ENCODE data around the gene EVC. TPM values are rescaled to one million over a fixed set of nuclear protein-coding genes. Genes with fewer than 3 reads are reported as not detected.

Gene EVC
- total and polyA plus RNA-seq, 2 of the 8 experiments (the other 6 are each of a cell fraction or from before 2014, with no cell fraction given), result 2.6 to 9.8 TPM

DNA sequence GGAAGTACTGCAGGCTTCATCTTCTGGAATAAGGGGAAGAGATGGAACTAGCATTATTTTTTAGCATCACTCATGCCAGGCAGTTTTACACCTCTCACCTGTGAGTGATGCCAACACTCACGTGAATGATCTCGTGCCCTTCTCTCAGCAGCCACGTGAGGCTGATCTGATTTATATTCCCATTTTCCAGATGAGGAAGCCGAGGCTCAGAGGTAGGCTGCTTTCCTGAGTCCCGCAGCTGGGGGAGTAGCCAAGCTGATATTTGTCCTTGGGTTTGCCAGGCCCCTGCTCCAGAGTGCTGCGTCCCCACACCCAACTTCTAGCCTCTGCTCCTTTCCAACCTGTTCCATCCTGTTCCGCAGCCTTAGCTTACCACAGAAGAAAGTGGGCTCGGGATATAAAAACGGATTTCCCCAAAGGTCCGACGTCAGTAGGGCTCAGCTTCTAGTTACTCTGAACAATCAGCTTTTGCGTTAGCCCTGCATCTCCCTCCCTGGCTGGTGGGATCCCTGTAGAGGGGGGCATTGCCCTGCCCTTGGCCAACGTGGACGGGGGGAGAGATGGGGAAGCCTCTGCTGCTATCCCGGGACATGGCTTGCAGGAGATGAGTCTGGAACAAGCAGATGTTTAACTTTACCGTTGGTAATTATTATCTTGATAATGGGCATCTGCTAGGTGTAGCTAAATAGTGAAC lies 9.3 kb downstream of the EVC start:
- Histone ChIP-seq H3K23me2 (ENCODE audit: low read depth, low read length) (no peaks in the 10 kb centered on the region), H3K79me2 (ENCODE audit: control insufficient read depth in 1 of 2, insufficient read depth in 2 of 2, low read length in 2 of 2) (no peaks in the 10 kb centered on the region), H3K4me1 (replicated peaks in 1 of 4; ENCODE audit: control insufficient read depth in 3 of 4, insufficient read depth in 4 of 4, low read length in 3 of 4) (peaks cover 0 to 2% (median 0%) of the 10 kb centered on the region in 4 experiments; a peak in 2 of 7 replicates), H3K18ac (ENCODE audit: extremely low read depth, low read length) (no peak overlapping the region), H2AFZ (ENCODE audit: low read length) (no peak overlapping the region), H4K5ac (ENCODE audit: insufficient read length, low read depth, low read length) (no peak overlapping the region), H3K23ac (ENCODE audit: insufficient read length) (no peak overlapping the region), H3K56ac (replicated peaks; ENCODE audit: insufficient read length, low read depth, low read length) (no peak overlapping the region), H3K27ac (ENCODE audit: low read depth, low read length) (no peak overlapping the region), H2BK120ac (replicated peaks; ENCODE audit: low read depth, low read length) (no peak overlapping the region), H3K9ac (replicated peaks in 1 of 4; ENCODE audit: extremely low read depth in 1 of 4, low read depth in 3 of 4, low read length in 3 of 4) (no peak overlapping the region), H3K4ac (replicated peaks; ENCODE audit: insufficient read length, low read depth, low read length) (no peak overlapping the region), H4K20me1 (replicated peaks in 1 of 2; ENCODE audit: control insufficient read depth in 1 of 2, insufficient read depth in 2 of 2, low read length in 2 of 2) (peaks cover 0 to 3% of the 10 kb centered on the region in 2 experiments), H2AK5ac (ENCODE audit: low read depth, low read length) (no peak overlapping the region), H3K14ac (ENCODE audit: insufficient read length) (no peak overlapping the region), H2BK20ac (ENCODE audit: low read length) (no peak overlapping the region), H2BK12ac (ENCODE audit: low read depth, low read length) (no peak overlapping the region), H3K4me2 (ENCODE audit: insufficient read depth in 1 of 2, low read depth in 2 of 2, low read length in 2 of 2) (no peak overlapping the region), H3K4me3 (ENCODE audit: extremely low read depth in 1 of 4, insufficient read depth in 2 of 4, low read depth in 3 of 4, low read length in 4 of 4) (no peak overlapping the region), H3K27me3 (replicated peaks in 1 of 4; ENCODE audit: control insufficient read depth in 3 of 4, extremely low read depth in 1 of 4, insufficient read depth in 3 of 4, low read length in 3 of 4) (no peaks in the 10 kb centered on the region), H3K79me1 (ENCODE audit: low read depth, low read length) (no peaks in the 10 kb centered on the region), H4K91ac (replicated peaks; ENCODE audit: insufficient read length, low read length) (no peak overlapping the region), H4K8ac (ENCODE audit: extremely low read depth, insufficient read depth, low read length) (no peak overlapping the region), H3K36me3 (ENCODE audit: control insufficient read depth in 2 of 4, insufficient read depth in 4 of 4, low read length in 3 of 4) (peaks cover 0 to 2% (median under 1%) of the 10 kb centered on the region in 4 experiments; a peak in 3 of 8 replicates), H2BK15ac (ENCODE audit: low read length) (no peak overlapping the region), H2BK5ac (ENCODE audit: low read depth, low read length) (no peak overlapping the region), H3K9me3 (ENCODE audit: insufficient read depth in 2 of 2, low read depth in 1 of 2, low read length in 1 of 2) (peaks cover under 1 to 2% of the 10 kb centered on the region in 2 experiments; a peak in 1 of 4 replicates)
- CTCF ChIA-PET (ENCODE audit: partially characterized antibody), result no interaction called here
- FAIRE-seq (no peak), DNase-seq (ENCODE audit: low read depth in 1 of 2, low spot score in 2 of 2) (no peak)
- POLR2A ChIA-PET (ENCODE audit: partially characterized antibody), result no interaction called here
- WGBS, 2 experiments (ENCODE audit: extremely low coverage in 1 of 2, insufficient coverage in 1 of 2, insufficient read length in 1 of 2, insufficient replicate concordance in 2 of 2, low coverage in 1 of 2, low lambda C conversion rate in 2 of 2, missing lambda C conversion rate in 1 of 2), result 80% methylated on average over 16 of the region's 16 CpGs; no CpG with 5 or more reads in 1 of the 2 experiments
- TF ChIP-seq, protein P1, sequence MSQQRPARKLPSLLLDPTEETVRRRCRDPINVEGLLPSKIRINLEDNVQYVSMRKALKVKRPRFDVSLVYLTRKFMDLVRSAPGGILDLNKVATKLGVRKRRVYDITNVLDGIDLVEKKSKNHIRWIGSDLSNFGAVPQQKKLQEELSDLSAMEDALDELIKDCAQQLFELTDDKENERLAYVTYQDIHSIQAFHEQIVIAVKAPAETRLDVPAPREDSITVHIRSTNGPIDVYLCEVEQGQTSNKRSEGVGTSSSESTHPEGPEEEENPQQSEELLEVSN (IDR thresholded peaks at IDR 0.05), result no peak
- TF ChIP-seq MAX (IDR thresholded peaks at IDR 0.05), result no peak
- no peak for TF ChIP-seq CREB1 (IDR thresholded peaks at IDR 0.05)
- TF ChIP-seq SP1 (IDR thresholded peaks at IDR 0.05; ENCODE audit: low read depth, low read length), result no peak
- TF ChIP-seq RAD21 (IDR thresholded peaks at IDR 0.05 in 1 of 2, conservative IDR thresholded peaks at IDR 0.05 in 1 of 2; ENCODE audit: low read depth in 2 of 2, low read length in 2 of 2), result no peak
- no peak for TF ChIP-seq CHD1 (IDR thresholded peaks at IDR 0.05; ENCODE audit: low read depth, low read length)
- TF ChIP-seq BCL11A (IDR thresholded peaks at IDR 0.05; ENCODE audit: low read depth in 2 of 2, low read length in 2 of 2), result no peak
- no peak for TF ChIP-seq CEBPB (IDR thresholded peaks at IDR 0.05; ENCODE audit: low read depth, low read length)
- no peak for TF ChIP-seq NRF1 (IDR thresholded peaks at IDR 0.05; ENCODE audit: low read depth, low read length)
- TF ChIP-seq TEAD4 (IDR thresholded peaks at IDR 0.05; ENCODE audit: low read depth, low read length), result no peak
- no peak for TF ChIP-seq SAP30 (IDR thresholded peaks at IDR 0.05; ENCODE audit: insufficient read depth, insufficient replicate concordance, low read length)
- no peak for TF ChIP-seq POLR2A (IDR thresholded peaks at IDR 0.05; ENCODE audit: control extremely low read depth in 1 of 2, low read depth in 2 of 2, low read length in 2 of 2)
- no peak for TF ChIP-seq SRF (IDR thresholded peaks at IDR 0.05; ENCODE audit: low read depth, low read length)

Measured in H1 (cell line).